GM12865 (cell line): Measurements from ENCODE around the gene AIF1.

Source experiments
- DNase-seq: peaks from one replicate; pipeline ENCODE4 v3.0.0; 2010; ENCODE audit warnings: low read depth
- H3K4me3 ChIP-seq: 2 replicates; pipeline ENCODE4 v1.5.1; 2011; ENCODE audit warnings: mild to moderate bottlenecking, low read depth, low read length, control low read depth
- CTCF ChIP-seq: IDR thresholded peaks from 2 replicates; pipeline ENCODE4 v1.5.1; 2011; ENCODE audit warnings: low read length, control low read depth, low read depth, inconsistent platforms; ENCODE audit not compliant: insufficient read depth; ENCODE audit errors: missing control alignments

The AIF1 gene

DNA sequence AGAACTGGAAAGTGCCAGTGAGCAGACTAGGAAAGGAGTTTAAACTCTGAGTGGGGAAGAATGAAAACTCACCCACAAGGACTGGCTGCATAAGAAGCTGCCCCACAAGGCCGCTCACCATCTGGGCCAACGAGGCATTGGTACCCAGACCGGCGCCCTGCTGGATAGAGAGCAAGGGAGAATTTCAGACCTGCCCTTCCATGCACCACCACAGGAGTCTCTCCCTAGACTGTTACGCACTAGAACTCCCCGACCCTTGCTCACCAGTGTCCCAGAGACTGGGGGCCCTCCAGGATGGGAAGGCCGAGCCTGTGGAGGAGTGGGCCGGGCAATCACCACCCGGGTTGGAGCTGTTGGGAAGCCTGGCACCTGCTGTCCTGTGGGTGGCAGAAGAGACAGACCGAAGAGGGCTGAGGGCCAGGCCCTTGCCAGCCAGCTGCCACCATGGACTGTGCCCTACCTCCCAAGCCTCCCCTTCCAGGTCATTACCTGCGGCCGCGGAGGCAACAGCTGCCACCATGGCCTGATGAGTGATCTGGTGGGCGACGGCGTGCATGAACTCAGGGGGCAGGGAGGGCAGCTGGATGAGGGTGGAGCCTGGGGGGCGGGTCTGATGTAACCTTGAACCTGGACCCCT is 28.9 kb downstream of the AIF1 start:
- no peak for DNase-seq
- H3K4me3 ChIP-seq, result no peak overlapping the region
- TF ChIP-seq CTCF, result no peak

DNA sequence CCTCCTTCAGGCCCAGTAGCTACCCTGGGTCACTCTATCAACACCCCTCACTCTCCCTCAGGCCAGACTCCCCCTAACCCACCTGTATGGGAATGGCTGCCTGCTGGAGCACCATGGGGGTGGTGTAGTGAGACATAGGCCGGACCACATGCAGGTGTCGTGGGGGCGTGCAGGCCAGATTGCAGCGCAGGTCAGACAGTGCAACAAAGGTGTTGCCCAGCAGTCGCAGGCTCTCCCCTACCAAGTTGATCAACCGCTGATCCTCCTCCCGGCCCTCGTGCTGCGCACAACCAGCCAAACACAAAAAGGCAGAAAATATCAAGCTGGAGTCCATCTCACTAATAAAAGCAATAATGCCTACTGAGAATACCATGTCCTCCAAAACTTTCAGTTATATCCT is 30.3 kb downstream of the AIF1 start:
- no peak for TF ChIP-seq CTCF
- H3K4me3 ChIP-seq, result no peak overlapping the region
- DNase-seq, result no peak

- DNase-seq, result peak; percentile 76
- H3K4me3 ChIP-seq, result peak overlapping the region; percentile 86
- TF ChIP-seq CTCF, result no peak
Measured at GRCh38 chr6:31651602-31652191, 36.7 kb downstream of the AIF1 start.

DNA sequence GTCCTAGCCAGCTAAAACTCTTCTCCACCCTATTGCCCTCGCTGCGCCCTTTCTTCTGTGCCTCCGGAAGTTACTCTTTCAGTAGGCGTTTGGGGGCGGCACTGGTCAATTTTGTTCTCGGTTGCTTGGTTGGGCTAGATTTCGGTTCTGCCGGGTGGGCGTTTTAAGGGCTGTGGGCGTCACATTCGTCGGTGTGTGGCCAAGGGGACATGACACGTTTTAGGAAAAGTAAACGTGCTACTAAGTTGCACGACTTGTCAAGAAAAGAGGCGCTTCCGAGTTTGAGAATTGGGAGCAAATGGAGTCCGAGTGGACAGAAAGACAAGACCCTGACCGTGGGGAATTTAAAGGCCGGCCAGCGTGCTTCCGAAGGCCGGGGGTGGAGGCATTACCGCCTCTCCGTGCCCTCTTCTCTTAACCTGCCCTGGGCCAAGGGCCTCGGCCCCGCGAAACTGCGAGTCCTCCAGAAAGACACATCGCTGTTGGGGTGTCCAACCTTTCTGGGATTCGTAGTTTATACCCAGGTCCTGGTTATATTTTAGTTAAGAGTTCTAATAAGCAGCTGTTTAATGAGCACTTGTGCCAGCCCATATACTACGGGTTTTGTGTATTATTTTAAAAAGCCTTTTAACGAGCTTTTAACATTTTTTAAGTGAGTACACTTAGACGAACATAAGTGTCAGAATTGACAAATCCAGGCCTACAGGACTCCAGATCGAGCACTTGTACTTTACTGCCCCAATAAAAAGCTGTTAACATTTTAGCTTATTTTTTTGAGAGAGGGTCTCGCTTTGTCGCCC is 38.1 kb downstream of the AIF1 start:
- TF ChIP-seq CTCF, result peak; percentile 2
- peak overlapping the region; percentile 86 for H3K4me3 ChIP-seq
- peak; percentile 96 for DNase-seq

GRCh38 chr6:31654574-31655348 is 39.7 kb downstream of the AIF1 start:
- no peak for TF ChIP-seq CTCF
- H3K4me3 ChIP-seq, result no peak overlapping the region
- no peak for DNase-seq

DNA sequence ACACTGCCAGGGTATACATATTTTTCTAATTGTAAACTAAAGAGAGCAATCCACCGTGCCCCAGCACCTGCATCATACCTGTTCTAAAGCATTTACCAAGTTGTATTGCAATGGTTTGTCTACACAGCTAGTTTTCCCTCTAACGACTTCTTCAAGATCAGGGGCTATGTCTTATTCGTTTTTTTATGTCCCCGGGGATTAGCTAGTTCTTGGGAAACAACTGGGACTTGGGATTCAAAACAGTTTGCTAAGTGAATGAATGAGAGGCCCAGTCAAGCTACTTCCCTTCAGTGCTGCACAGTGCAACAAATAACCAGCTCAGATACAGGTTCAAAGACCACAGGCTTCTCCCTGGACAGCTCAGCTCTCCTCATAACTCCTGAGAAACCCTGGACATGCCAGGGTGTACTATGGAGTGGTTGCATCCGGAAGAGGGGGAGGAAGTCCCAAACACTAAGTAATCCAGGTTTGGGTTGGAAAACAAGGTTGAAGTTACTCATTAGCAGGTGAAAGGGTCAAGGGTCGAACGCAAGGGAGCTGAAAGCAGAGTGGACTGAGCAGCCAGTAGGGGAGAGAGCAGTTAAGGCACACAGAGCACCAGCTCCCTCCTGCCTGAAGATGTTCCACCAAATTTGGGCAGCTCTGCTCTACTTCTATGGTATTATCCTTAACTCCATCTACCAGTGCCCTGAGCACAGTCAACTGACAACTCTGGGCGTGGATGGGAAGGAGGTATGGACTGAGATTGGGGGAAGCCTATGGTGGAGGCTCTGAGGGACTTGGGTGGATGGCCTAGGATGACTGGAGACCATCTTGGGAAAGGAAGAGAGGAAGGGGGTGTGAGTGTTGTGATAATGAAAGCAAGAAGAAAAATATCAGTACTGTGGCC is 40.6 kb downstream of the AIF1 start, which contains the start of gene APOM:
APOM (plus strand) TSS at position 546 of the 889 bp plus-strand sequence; CDS start at position 619, 73 bp downstream.
- H3K4me3 ChIP-seq, result no peak within 1 kb of the TSS
- TF ChIP-seq CTCF, result no peak
- DNase-seq, result no peak
